SU-DHL-6 (cell line): ENCODE results near the gene GAPDHS.

ENCODE experiments used
- H2AFZ ChIP-seq: fragments of 200-600 bp; sonication (generic); 2 replicates; pipeline ENCODE4 v1.6.1; 2014; ENCODE audit warnings: low read depth, mild to moderate bottlenecking, moderate library complexity, mixed read lengths, antibody characterized with exemption, low read length; ENCODE audit not compliant: severe bottlenecking
- H3F3A ChIP-seq: fragments of 200-600 bp; shearing (Covaris generic); 2 replicates; pipeline ENCODE4 v1.6.0; 2016; ENCODE audit warnings: antibody characterized with exemption, mild to moderate bottlenecking; ENCODE audit not compliant: insufficient read depth
- H3K27ac ChIP-seq: fragments of 200-600 bp; sonication (generic); 2 replicates; pipeline ENCODE4 v1.5.1; 2016; ENCODE audit warnings: low read depth, mild to moderate bottlenecking, low read length, moderate library complexity, mixed read lengths
- H3K27me3 ChIP-seq: fragments of 200-600 bp; sonication (generic), shearing (Covaris generic); 2 replicates; pipeline ENCODE4 v1.6.0; 2014; ENCODE audit warnings: mild to moderate bottlenecking, low read length
- H3K36me3 ChIP-seq: fragments of 200-600 bp; sonication (generic); 2 replicates; pipeline ENCODE4 v1.6.1; 2014; ENCODE audit warnings: mild to moderate bottlenecking, low read length, mixed read lengths
- H3K4me2 ChIP-seq: fragments of 300-600, 200-600 bp; shearing (Covaris generic), sonication (generic); 2 replicates; pipeline ENCODE4 v1.6.0; 2014; ENCODE audit warnings: low read length, low read depth, mild to moderate bottlenecking; ENCODE audit not compliant: poor library complexity, severe bottlenecking
- H3K4me3 ChIP-seq: fragments of 200-600 bp; sonication (generic); 2 replicates; pipeline ENCODE4 v1.5.1; 2014; ENCODE audit warnings: antibody characterized with exemption, low read length, mild to moderate bottlenecking, mixed read lengths; ENCODE audit not compliant: insufficient read depth, poor library complexity, severe bottlenecking
- H3K79me2 ChIP-seq: fragments of 200-600 bp; sonication (generic); 2 replicates; pipeline ENCODE4 v1.6.1; 2014; ENCODE audit warnings: mild to moderate bottlenecking, low read length, moderate library complexity; ENCODE audit not compliant: insufficient read depth
- H3K9ac ChIP-seq: fragments of 200-600 bp; sonication (generic); 2 replicates; pipeline ENCODE4 v1.7.0; 2014; ENCODE audit warnings: mild to moderate bottlenecking, low read length
- H3K9me2 ChIP-seq: fragments of 200-600 bp; sonication (generic); replicated peaks from 2 replicates; pipeline ENCODE4 v1.6.1; 2014; ENCODE audit warnings: low read length; ENCODE audit not compliant: insufficient read depth
- H3K9me3 ChIP-seq: fragments of 200-600 bp; sonication (generic); 2 replicates; pipeline ENCODE4 v1.6.1; 2014; ENCODE audit warnings: low read length, mixed read lengths; ENCODE audit not compliant: insufficient read depth
- H4K20me1 ChIP-seq: fragments of 200-600 bp; sonication (generic); 2 replicates; pipeline ENCODE4 v1.6.1; 2014; ENCODE audit warnings: low read depth, mild to moderate bottlenecking, antibody characterized with exemption, low read length, moderate library complexity, mixed read lengths
- CTCF ChIP-seq: fragments of 200-600 bp; sonication (generic); IDR thresholded peaks from one replicate; pipeline ENCODE4 v1.5.1; 2017; ENCODE audit warnings: antibody characterized with exemption, mild to moderate bottlenecking, low read length, moderate library complexity; ENCODE audit not compliant: insufficient read depth, poor library complexity, severe bottlenecking
- EZH2phosphoT487 ChIP-seq: fragments of 200-600 bp; sonication (generic), shearing (Covaris generic); conservative IDR thresholded peaks from 2 replicates; pipeline ENCODE4 v1.6.1; 2018; ENCODE audit warnings: mild to moderate bottlenecking, antibody characterized with exemption, low read length, moderate library complexity, mixed read lengths

GAPDHS gene

GRCh38 chr19:35512831-35513627, 20.2 kb upstream of the GAPDHS start:
- H3F3A ChIP-seq: no peaks in the 10 kb centered on the region
- no peaks in the 10 kb centered on the region for H3K9me3 ChIP-seq
- H3K79me2 ChIP-seq: no peaks in the 10 kb centered on the region
- H3K9me2 ChIP-seq: no peaks in the 10 kb centered on the region
- H3K36me3 ChIP-seq: no peaks in the 10 kb centered on the region
- no peak overlapping the region for H3K4me2 ChIP-seq
- no peak for TF ChIP-seq EZH2phosphoT487
- H3K27ac ChIP-seq: no peak overlapping the region
- H3K27me3 ChIP-seq: no peaks in the 10 kb centered on the region
- H3K4me3 ChIP-seq: no peak overlapping the region
- H3K9ac ChIP-seq: no peak overlapping the region
- H2AFZ ChIP-seq: no peak overlapping the region
- no peaks in the 10 kb centered on the region for H4K20me1 ChIP-seq

GRCh38 chr19:35513628-35514281, 19.5 kb upstream of the GAPDHS start, which contains the start of gene DMKN:
TSS of gene DMKN (minus strand) at chr19:35513649. CDS start at chr19:35513475, 174 bp downstream.
- Histone ChIP-seq H3K4me3 (no peak within 1 kb of the TSS), H2AFZ (no peak within 1 kb of the TSS), H3K9me3 (no peaks in the 10 kb centered on the region), H3K27ac (no peak within 1 kb of the TSS), H3K79me2 (no peaks in the 10 kb centered on the region), H3K4me2 (no peak within 1 kb of the TSS), H4K20me1 (no peaks in the 10 kb centered on the region), H3F3A (no peaks in the 10 kb centered on the region), H3K27me3 (no peaks in the 10 kb centered on the region), H3K36me3 (no peaks in the 10 kb centered on the region), H3K9ac (no peak within 1 kb of the TSS), H3K9me2 (no peaks in the 10 kb centered on the region)
- TF ChIP-seq EZH2phosphoT487 (no peak), CTCF (no peak)

GRCh38 chr19:35514282-35514809, 18.9 kb upstream of the GAPDHS start:
- Histone ChIP-seq H2AFZ (no peak overlapping the region), H3K27ac (no peak overlapping the region), H3K9ac (no peak overlapping the region), H3K9me3 (no peaks in the 10 kb centered on the region), H3K79me2 (no peaks in the 10 kb centered on the region), H4K20me1 (no peaks in the 10 kb centered on the region), H3K4me3 (no peak overlapping the region), H3K4me2 (no peak overlapping the region), H3K27me3 (no peaks in the 10 kb centered on the region), H3K36me3 (no peaks in the 10 kb centered on the region), H3K9me2 (no peaks in the 10 kb centered on the region), H3F3A (no peaks in the 10 kb centered on the region)
- no peak for TF ChIP-seq CTCF
- no peak for TF ChIP-seq EZH2phosphoT487

GRCh38 chr19:35516310-35516709, 16.9 kb upstream of the GAPDHS start:
- H3K27ac ChIP-seq: no peak overlapping the region
- no peaks in the 10 kb centered on the region for H3K79me2 ChIP-seq
- H3K36me3 ChIP-seq: no peaks in the 10 kb centered on the region
- no peak overlapping the region for H3K9ac ChIP-seq
- no peak overlapping the region for H2AFZ ChIP-seq
- no peaks in the 10 kb centered on the region for H3K9me3 ChIP-seq
- no peaks in the 10 kb centered on the region for H3K9me2 ChIP-seq
- no peaks in the 10 kb centered on the region for H4K20me1 ChIP-seq
- TF ChIP-seq CTCF (no peak), EZH2phosphoT487 (no peak)
- H3F3A ChIP-seq: no peaks in the 10 kb centered on the region
- no peaks in the 10 kb centered on the region for H3K27me3 ChIP-seq
- H3K4me3 ChIP-seq: no peak overlapping the region
- H3K4me2 ChIP-seq: no peak overlapping the region
